Heart left ventricle (tissue), 13 donors: ENCODE results near the gene GRIN2A.

Experiments
- POLR2A ChIP-seq, 2 donors: fragments of 450-650 bp; IDR thresholded peaks; one replicate each; pipeline ENCODE4 v1.6.1; 2017; ENCODE audit warnings: antibody characterized with exemption in 2 of 2, mild to moderate bottlenecking in 2 of 2, moderate library complexity in 2 of 2
- TF ChIP-seq, protein P1 (sequence below), 12 donors: fragments of 200-600 bp; sonication (generic) in 4 of 12; IDR thresholded peaks; one replicate each; pipeline versions ENCODE4 v1.5.0 to v1.8.0; 2018 to 2022; ENCODE audit warnings: antibody characterized with exemption in 12 of 12, mild to moderate bottlenecking in 5 of 12
- donor health status: ischemic (EF 13 %, LVEDD 7.1; RV severe dilation, severe dysfunction).
- donor health status: DM: no; HTN: yes; CAD: no.
- donor health status: DM: no; HTN: no; CAD: no.
- donor health status: ischemic (EF 25% LVEDD 6.9; RV normal size, moderate dysfunction).
- donor health status: ischemic (EF 25% LVEDD 5.7; RV mildly dilated, moderate dysfunction).
- donor health status: ischemic (EF 35%, LVEDD 5.7; RV mildly dilated, moderate dysfunction).
- donor health status: nonischemic (EF 11% LVEDD 7.7; RV severe dilation, severe dysfunction).
- donor health status: DM: yes; HTN: yes; CAD: no.
- donor health status: PGD.
- donor health status: ischemic (EF 29% LVEDD 5.4; RV normal size, mild dysfunction).
- donor health status: nonischemic (EF 23%, LVEDD 6.1; RV moderate dilation, normal function).

DNA sequence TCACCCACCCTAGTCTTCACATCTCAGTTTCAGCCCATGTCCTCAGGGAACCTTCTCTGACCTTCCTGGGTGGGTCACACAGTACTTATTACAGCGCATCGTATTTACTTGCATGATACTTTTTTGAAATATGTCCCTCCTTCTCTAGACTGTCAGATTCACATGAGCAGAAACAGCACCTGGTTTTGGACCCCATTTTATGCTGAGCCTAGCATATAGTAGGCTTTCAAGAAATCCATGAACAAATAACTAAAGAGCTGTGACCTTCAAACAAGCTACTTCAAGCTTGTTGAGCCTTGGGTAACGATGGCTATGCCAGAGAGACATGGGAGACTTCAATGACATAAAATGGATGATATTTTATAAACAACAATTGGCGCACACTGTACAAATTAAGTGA is 150.3 kb downstream of the GRIN2A start:
- TF ChIP-seq POLR2A (IDR thresholded peaks at IDR 0.05) = no peak
- TF ChIP-seq, protein P1, sequence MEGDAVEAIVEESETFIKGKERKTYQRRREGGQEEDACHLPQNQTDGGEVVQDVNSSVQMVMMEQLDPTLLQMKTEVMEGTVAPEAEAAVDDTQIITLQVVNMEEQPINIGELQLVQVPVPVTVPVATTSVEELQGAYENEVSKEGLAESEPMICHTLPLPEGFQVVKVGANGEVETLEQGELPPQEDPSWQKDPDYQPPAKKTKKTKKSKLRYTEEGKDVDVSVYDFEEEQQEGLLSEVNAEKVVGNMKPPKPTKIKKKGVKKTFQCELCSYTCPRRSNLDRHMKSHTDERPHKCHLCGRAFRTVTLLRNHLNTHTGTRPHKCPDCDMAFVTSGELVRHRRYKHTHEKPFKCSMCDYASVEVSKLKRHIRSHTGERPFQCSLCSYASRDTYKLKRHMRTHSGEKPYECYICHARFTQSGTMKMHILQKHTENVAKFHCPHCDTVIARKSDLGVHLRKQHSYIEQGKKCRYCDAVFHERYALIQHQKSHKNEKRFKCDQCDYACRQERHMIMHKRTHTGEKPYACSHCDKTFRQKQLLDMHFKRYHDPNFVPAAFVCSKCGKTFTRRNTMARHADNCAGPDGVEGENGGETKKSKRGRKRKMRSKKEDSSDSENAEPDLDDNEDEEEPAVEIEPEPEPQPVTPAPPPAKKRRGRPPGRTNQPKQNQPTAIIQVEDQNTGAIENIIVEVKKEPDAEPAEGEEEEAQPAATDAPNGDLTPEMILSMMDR (IDR thresholded peaks at IDR 0.05) = no peak
